Testis (tissue), 2 donors: ENCODE data around the gene RASSF1.

Experiments used
- CTCF ChIP-seq, 3 experiments: fragments of 450-650 bp in 2 of 3; fragments of 200-600 bp in 1 of 3; sonication (generic) in 1 of 3; IDR thresholded peaks; one replicate each; pipeline ENCODE4 v1.5.1; 2016 to 2019; ENCODE audit warnings: antibody characterized with exemption in 3 of 3, mild to moderate bottlenecking in 2 of 3, moderate library complexity in 1 of 3
- POLR2A ChIP-seq: fragments of 450-650 bp; IDR thresholded peaks from one replicate; pipeline ENCODE4 v1.6.1; 2017; ENCODE audit warnings: antibody characterized with exemption, mild to moderate bottlenecking, moderate library complexity

GRCh38 chr3:50298836-50299637, 41.6 kb downstream of the RASSF1 start, which contains the start of the genes HYAL3 and NAA80:
- TF ChIP-seq CTCF (IDR thresholded peaks at IDR 0.05) (peak in 2 of 3 experiments; percentile 42 to 64), POLR2A (peak; percentile 65)
